NCI-H446 treated with DMSO at 0.1 percent for 48 hours (cell line): ENCODE results near the gene NLE1.

Experiments
- DNase-seq: peaks from one replicate; lab custom pipeline; 2025; lab: John Stamatoyannopoulos, UW

Gene NLE1

DNA sequence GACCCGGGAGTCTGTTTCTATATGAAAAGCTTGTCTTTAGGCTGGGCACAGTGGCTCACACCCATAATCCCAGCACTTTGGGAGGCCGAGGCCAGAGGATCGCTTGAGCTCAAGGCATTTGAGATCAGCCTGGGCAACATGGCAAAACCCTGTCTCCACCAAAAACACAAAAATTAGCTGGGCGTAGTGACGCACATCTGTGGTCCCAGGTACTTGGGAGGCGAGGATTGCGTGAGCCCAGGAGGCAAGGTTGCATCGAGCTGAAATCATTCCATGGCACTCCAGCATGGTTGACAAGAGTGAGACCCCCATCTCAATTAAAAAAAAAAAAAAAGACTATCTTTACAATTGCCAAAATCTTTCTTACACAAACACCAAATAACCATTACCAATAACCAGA lies 55.9 kb downstream of the NLE1 start:
- DNase-seq: no peak

DNA sequence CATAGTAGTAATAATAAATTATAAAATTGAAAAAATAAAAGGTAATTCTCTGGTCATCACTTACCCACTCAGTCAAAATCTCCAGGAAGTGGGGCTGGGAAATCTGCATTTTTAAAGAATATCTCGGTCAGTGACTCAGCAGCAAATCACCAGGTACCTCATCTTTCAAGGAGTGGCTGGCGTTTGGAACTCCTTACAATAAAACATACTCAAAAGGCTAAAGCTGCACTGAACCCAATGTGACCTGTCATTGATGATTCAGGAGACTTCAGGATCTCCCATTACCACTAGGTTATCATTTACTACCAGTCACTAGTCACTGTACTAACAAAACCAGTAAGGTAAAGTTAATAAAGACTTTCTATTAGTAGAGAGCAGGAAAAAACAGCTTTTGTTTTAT lies 57.1 kb downstream of the NLE1 start:
- DNase-seq: no peak

DNA sequence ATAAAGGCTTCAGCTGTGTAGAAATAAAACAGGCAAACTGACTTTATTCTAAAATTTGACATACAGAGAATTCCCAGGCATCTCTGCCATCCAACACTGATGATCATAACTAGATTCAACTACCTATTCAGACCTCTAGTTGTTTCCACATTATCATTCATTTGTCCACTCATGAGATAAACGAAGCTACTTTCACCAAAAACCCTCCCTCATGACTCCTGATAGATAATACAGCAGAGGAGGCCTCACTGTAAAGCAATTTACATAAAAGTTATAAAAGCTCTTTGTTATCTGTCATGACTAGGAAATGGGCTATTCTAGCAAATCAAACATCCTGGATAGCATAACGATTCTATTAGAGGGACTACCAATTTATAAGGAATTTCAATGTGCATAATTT lies 59.0 kb downstream of the NLE1 start:
- no peak for DNase-seq

DNA sequence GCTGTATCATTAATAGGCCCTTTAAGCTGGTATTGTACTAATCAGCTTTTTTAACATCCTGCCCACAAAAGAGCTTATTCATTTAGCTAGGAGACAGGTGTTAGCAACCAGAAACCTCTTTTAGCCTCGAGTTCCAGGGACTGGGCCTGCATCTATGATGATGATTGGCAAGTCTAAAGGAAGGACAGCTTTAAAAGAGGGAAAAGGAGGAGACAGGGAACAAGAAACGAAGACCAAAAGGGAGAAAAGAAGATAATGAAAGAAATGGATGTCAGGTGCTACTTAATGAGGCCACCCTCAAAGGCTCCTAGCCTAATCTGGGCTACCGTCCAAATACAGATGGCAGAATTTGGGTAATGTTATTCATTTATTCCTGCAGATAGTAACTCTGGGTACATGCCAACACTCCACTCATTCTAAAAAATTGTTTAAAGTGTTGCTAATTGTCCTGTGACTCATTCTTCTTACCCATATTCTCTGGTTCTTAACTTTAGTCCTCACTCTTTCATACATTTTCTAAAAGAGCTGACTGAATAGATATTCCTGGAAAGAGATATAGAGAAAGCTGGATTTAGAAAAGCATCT lies 59.9 kb downstream of the NLE1 start:
- peak; percentile 58 for DNase-seq

DNA sequence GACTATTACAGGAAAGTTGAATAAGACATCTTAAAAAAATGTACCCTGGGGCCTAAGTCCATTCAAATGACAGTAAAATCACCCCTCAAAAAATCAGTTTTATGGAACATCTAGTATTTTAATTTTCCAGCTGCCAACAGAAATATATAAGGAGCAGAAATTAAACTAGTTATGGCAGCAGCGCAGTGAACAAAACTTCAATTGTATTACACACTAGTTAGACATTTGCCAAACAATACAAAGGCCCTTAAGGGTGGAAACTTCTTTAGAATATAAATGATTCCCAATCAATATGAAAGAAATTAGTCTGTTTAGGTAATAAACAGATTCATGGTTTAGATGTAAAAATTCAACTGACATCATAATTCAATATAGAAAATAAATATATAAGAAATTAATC lies 60.5 kb downstream of the NLE1 start:
- no peak for DNase-seq

DNA sequence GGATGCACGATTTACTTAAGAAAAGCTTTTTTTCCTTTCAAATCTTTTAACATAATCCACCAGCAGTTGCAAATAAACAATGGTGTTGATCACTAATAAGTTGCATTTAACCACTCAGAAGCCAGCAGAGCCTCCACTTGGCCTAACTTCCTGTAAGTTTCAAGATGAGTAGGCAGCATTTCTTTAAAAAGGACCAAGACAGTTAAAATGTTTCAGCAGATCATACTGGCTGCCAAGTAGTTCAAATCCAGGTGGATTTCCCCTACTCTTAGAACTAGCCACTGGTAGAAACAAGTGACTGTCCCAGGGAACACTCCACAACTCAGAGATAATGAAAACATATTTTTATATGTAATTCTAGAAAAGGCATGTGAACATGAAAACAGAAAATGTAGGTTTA lies 61.6 kb downstream of the NLE1 start:
- DNase-seq: no peak

DNA sequence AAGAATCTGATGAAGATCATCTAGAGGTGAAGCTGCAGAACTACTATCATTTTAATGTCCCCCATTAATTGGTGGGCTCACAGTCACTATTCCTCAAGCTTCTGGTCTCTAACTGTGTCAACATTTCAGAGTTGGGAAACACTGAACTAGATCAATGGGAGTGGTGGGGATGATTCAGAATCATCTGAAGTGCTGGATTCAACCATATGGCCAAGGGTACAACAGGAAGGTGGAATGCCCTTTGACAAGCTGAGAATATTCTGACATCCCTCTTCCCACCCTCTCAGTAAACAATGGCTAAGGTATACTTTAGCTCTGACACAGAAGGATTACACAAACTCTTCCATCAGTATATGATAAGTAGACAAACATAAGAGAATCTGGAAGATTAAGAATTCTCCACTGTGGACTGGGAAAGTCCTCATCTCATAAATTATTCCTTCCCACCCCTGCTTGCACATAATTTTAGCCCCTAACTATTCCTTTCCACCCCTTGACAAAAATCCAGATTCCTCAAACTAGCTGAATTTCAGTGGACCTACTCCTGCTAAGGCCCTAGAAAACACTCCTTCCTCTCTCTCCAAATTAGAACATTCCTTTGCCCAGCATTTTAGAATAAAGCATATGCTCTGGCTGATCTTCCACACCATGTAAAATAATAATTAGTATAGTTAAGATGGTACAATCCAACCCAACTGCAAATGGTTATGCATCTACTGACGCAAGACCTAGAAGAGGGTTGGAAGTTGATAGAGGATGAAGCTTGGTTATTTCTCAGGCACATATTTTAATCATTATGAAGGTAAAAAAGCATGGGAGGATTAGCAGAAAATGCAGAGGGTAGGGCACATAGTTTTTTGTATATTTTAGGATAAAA lies 62.3 kb downstream of the NLE1 start:
- no peak for DNase-seq
